Cardiac muscle cell (in vitro differentiated cells and primary cell): Measurements from ENCODE around the gene TPO. TPM values are rescaled to one million over a fixed set of nuclear protein-coding genes. Genes with fewer than 3 reads are reported as not detected.
"Not testable (repeated sequence)": the region's sequence is repeated elsewhere in the genome, so short reads cannot be mapped to it uniquely, and the experiment has no call there.

Experiments used
- DNase-seq, 2 donors: peaks; one replicate each; pipeline versions ENCODE4 v3.0.0 to v3.0.0-alpha.2; 2010 to 2017; ENCODE audit warnings: low read depth in 1 of 2, low spot score in 1 of 2
- H3K27ac ChIP-seq: fragments of 200-600 bp; sonication (generic); 2 replicates; pipeline ENCODE4 v1.5.1; 2016
- H3K27me3 ChIP-seq: fragments of 200-600 bp; sonication (generic); 2 replicates; pipeline ENCODE4 v1.6.0; 2016; ENCODE audit warnings: control low read depth
- H3K36me3 ChIP-seq: fragments of 200-600 bp; sonication (generic); 2 replicates; pipeline ENCODE4 v1.5.1; 2016; ENCODE audit warnings: control low read depth
- H3K4me1 ChIP-seq: fragments of 200-600 bp; sonication (generic); 2 replicates; pipeline ENCODE4 v1.8.1; 2017; ENCODE audit warnings: low read depth, mild to moderate bottlenecking, mixed run types
- H3K4me3 ChIP-seq: fragments of 200-600 bp; sonication (generic); 2 replicates; pipeline ENCODE4 v1.5.1; 2016; ENCODE audit warnings: mild to moderate bottlenecking
- H3K9me3 ChIP-seq: fragments of 200-600 bp; sonication (generic); 2 replicates; pipeline ENCODE4 v1.5.1; 2017; ENCODE audit warnings: low read depth, mild to moderate bottlenecking, control low read depth
- CTCF ChIP-seq: IDR thresholded peaks from 2 replicates; pipeline ENCODE4 v1.5.1; 2012; ENCODE audit warnings: low read depth, mild to moderate bottlenecking, low read length
- polyA plus RNA-seq: library from polyadenylated mRNA; unstranded; fragments of >200 nt; fragmentation: Nextera tagmentation; extraction: Ambion mirVana; gene quantifications from 2 replicates; pipeline ENCODE4 v1.2.1, GENCODE V29; 2016
- total RNA-seq: library from RNA; depleted of rRNA; stranded (reverse); fragments of >200 nt; gene quantifications from 2 replicates; pipeline ENCODE4 v1.2.3, GENCODE V29; 2016

TPO gene
- total and polyA plus RNA-seq, 2 experiments from 2014 or later, result 0.46 to 0.71 TPM

- no peak for TF ChIP-seq CTCF
- no peaks in the 10 kb centered on the region for H3K9me3 ChIP-seq
- no peaks in the 10 kb centered on the region for H3K27me3 ChIP-seq
- H3K4me3 ChIP-seq, result no peak overlapping the region
- H3K36me3 ChIP-seq, result no peaks in the 10 kb centered on the region
- no peaks in the 10 kb centered on the region for H3K4me1 ChIP-seq
- no peak overlapping the region for H3K27ac ChIP-seq
- no peak for DNase-seq
These were observed 102.9 kb downstream of the TPO start for GRCh38 chr2:1515986-1516797.

- no peak for TF ChIP-seq CTCF
- no peaks in the 10 kb centered on the region for H3K9me3 ChIP-seq
- DNase-seq, result no peak
- H3K4me3 ChIP-seq, result no peak overlapping the region
- no peaks in the 10 kb centered on the region for H3K27me3 ChIP-seq
- no peak overlapping the region for H3K27ac ChIP-seq
- H3K36me3 ChIP-seq, result no peaks in the 10 kb centered on the region
- no peaks in the 10 kb centered on the region for H3K4me1 ChIP-seq
These were observed 103.5 kb downstream of the TPO start for GRCh38 chr2:1516798-1517060.

DNA sequence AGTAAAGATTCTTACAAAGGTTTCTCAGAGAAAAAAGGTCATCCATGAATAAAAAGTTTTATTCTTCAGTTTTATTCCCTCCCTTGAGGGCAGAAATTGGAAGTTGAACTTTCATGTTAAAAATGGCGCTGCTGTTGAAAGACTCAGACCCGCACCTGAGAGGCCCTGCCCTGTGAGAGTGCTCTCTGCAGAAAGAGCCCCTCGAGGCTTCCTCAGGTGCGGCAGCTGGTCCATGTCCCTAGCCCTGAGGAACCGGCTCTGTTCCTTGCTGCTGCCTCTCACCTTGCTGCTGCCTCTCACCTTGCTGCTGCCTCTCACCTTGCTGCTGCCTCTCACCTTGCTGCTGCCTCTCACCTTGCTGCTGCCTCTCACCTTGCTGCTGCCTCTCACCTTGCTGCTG, 104.0 kb downstream of the TPO start:
- DNase-seq, H3K36me3 ChIP-seq, H3K4me3 ChIP-seq, H3K4me1 ChIP-seq, H3K27ac ChIP-seq, H3K27me3 ChIP-seq, H3K9me3 ChIP-seq: not testable (repeated sequence)

DNA sequence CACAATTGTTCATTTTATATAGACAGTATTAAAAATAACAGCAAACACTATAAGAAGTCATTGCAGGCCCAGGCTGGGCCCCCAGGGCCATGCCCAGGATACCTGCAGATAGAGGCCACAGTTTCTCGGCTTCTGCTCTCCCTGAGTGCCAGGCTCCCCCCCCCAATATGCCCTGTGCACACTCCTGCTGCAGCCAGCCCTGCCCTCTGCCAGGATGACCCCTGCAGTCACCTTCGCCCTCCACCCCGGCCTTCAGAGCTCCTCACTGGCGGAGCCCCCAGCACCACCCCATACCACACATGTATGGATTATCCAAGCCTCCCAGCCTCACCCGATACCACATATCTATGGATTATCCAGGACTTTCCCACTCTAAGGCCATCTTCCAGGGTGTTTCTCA, 104.5 kb downstream of the TPO start:
- no peak for DNase-seq
- H3K4me1 ChIP-seq, result no peaks in the 10 kb centered on the region
- no peaks in the 10 kb centered on the region for H3K27me3 ChIP-seq
- no peaks in the 10 kb centered on the region for H3K36me3 ChIP-seq
- TF ChIP-seq CTCF, result no peak
- H3K9me3 ChIP-seq, result no peaks in the 10 kb centered on the region
- H3K4me3 ChIP-seq, result no peak overlapping the region
- H3K27ac ChIP-seq, result no peak overlapping the region

- H3K27me3 ChIP-seq, result no peaks in the 10 kb centered on the region
- no peak overlapping the region for H3K4me3 ChIP-seq
- no peak for DNase-seq
- no peaks in the 10 kb centered on the region for H3K9me3 ChIP-seq
- TF ChIP-seq CTCF, result no peak
- no peaks in the 10 kb centered on the region for H3K4me1 ChIP-seq
- H3K27ac ChIP-seq, result no peak overlapping the region
- no peaks in the 10 kb centered on the region for H3K36me3 ChIP-seq
These were observed 105.1 kb downstream of the TPO start for GRCh38 chr2:1518331-1518803.

GRCh38 chr2:1518867-1519530, 105.7 kb downstream of the TPO start:
- Histone ChIP-seq H3K27ac (no peak overlapping the region), H3K4me1 (no peaks in the 10 kb centered on the region), H3K9me3 (no peaks in the 10 kb centered on the region), H3K27me3 (no peaks in the 10 kb centered on the region), H3K36me3 (no peaks in the 10 kb centered on the region), H3K4me3 (no peak overlapping the region)
- no peak for TF ChIP-seq CTCF
- DNase-seq, result peak in 1 of 2 donors; percentile 4
